Measurements from ENCODE around the gene MPDZ.

GRCh38 chr9:13213337-13213736, 66.2 kb downstream of the MPDZ start:
- TF ChIP-seq, protein P1, sequence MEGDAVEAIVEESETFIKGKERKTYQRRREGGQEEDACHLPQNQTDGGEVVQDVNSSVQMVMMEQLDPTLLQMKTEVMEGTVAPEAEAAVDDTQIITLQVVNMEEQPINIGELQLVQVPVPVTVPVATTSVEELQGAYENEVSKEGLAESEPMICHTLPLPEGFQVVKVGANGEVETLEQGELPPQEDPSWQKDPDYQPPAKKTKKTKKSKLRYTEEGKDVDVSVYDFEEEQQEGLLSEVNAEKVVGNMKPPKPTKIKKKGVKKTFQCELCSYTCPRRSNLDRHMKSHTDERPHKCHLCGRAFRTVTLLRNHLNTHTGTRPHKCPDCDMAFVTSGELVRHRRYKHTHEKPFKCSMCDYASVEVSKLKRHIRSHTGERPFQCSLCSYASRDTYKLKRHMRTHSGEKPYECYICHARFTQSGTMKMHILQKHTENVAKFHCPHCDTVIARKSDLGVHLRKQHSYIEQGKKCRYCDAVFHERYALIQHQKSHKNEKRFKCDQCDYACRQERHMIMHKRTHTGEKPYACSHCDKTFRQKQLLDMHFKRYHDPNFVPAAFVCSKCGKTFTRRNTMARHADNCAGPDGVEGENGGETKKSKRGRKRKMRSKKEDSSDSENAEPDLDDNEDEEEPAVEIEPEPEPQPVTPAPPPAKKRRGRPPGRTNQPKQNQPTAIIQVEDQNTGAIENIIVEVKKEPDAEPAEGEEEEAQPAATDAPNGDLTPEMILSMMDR (IDR thresholded peaks at IDR 0.05): peak in 2 of 5 experiments; percentile 14
- TF ChIP-seq POLR2A (IDR thresholded peaks at IDR 0.05) (no peak), EP300 (IDR thresholded peaks at IDR 0.05) (no peak)
